Mucosa of descending colon (tissue), 3 donors: ENCODE data around the gene OR4Q2. TPM values are rescaled to one million over a fixed set of nuclear protein-coding genes. Genes with fewer than 3 reads are reported as not detected.

Experiments
- ATAC-seq: fragments of 200-7000 bp; cut with Tn5 transposase; one replicate; pipeline ENCODE4 v1.9.1; 2020; ENCODE audit warnings: mild to moderate bottlenecking, moderate library complexity
- DNase-seq, 3 donors: peaks; one replicate each; pipeline ENCODE4 v3.0.0-alpha.2; 2020
- H3K36me3 ChIP-seq: fragments of 200-600 bp; one replicate; pipeline ENCODE4 v1.8.0; 2021; ENCODE audit warnings: low read depth, mild to moderate bottlenecking
- H3K4me1 ChIP-seq: fragments of 200-600 bp; one replicate; pipeline ENCODE4 v1.8.0; 2021; ENCODE audit warnings: low read depth, mild to moderate bottlenecking
- H3K4me3 ChIP-seq: fragments of 200-600 bp; one replicate; pipeline ENCODE4 v1.8.0; 2021; ENCODE audit warnings: mild to moderate bottlenecking
- H3K9me3 ChIP-seq: fragments of 200-600 bp; one replicate; pipeline ENCODE4 v1.8.0; 2021; ENCODE audit warnings: mild to moderate bottlenecking
- CTCF ChIP-seq: fragments of 200-600 bp; IDR thresholded peaks from one replicate; pipeline ENCODE4 v1.8.0; 2022; ENCODE audit warnings: antibody characterized with exemption, mild to moderate bottlenecking
- intact Hi-C, 2 donors: fragments of 100-400 bp; cut with DNase I in 1 of 2; cut with micrococcal nuclease in 1 of 2; formaldehyde crosslinking; loops; one replicate each; pipeline versions ENCODE4 v1.11.0 to v1.11.1; 2022; cut with DNase I, micrococcal nuclease
- total RNA-seq, 3 donors: library from RNA; stranded (reverse); fragmentation: NEBNext Ultra II Directional in 2 of 3; extraction: Animal tissue kit (Norgen Biotek cat#: 25700) in 2 of 3; gene quantifications; one replicate each; pipeline versions ENCODE4 v1.2.1 to v1.2.4, GENCODE V29; 2021 to 2023
- donor health status: DM: no; HTN: no; CAD: no; lungs with moderate emphysema.
- donor health status: DM: no; HTN: no; CAD: no.
- donor health status: DM: no; HTN: yes; CAD: no.

The OR4Q2 gene
- total RNA-seq, 3 donors from 2014 or later: not detected

DNA sequence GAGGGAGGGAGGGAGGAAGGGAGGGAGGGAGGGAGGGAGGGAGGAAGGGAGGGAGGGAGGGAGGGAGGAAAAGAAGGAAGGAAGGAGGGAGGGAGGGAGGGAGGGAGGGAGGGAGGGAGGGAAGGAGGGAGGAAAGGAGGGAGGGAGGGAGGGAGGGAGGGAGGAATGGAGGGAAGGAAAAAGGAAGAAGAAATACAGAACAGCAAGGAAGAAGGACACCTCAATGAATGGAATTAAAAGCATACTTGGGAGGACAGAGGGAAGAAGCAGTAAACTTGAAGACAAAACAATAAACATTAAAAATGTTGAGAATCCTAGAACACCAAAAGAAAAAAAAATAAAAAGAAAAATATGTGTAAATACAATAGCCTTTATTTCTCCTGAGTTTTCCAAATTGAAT lies 6.2 kb downstream of the OR4Q2 start:
- DNase-seq (no peak), ATAC-seq (no peak)
- TF ChIP-seq CTCF: no peak
- H3K9me3 ChIP-seq: peaks cover 27% of the 10 kb centered on the region
- intact Hi-C loops: no loop called here
- H3K36me3 ChIP-seq: no peaks in the 10 kb centered on the region
- no peak overlapping the region for H3K4me3 ChIP-seq
- H3K4me1 ChIP-seq: no peaks in the 10 kb centered on the region

DNA sequence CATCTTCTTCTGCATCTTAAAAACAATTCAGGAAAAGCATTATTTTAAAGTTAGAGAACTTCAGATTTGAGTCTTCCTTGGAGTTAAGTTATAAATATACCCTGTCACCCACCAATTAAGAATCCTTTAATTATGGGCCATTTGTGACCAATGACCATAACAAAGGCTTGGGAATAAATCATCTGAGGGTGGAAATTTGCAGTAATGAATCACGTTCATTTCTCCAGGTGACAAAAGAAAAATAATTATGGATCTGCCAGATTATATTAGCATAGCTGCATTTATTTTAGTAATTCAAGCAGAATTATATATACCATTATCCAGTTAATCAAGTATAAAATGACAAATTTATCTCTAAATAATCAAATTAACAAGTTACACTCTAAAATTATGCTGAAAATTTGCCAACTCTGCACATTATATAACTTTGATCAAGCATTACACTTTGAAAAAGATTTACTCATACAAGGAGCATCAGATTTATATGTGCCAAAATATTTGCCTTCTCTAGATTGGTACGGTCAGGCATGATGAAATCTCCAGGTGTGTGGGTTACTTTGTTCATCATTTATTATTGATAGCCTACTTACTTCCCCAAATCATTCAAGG lies 17.4 kb downstream of the OR4Q2 start, which contains the start of gene OR4K14:
OR4K14 (minus strand) TSS at position 51 of the 609 bp plus-strand sequence. CDS start 4,114 bp downstream, outside the sequence.
- intact Hi-C loops: no loop called here

DNA sequence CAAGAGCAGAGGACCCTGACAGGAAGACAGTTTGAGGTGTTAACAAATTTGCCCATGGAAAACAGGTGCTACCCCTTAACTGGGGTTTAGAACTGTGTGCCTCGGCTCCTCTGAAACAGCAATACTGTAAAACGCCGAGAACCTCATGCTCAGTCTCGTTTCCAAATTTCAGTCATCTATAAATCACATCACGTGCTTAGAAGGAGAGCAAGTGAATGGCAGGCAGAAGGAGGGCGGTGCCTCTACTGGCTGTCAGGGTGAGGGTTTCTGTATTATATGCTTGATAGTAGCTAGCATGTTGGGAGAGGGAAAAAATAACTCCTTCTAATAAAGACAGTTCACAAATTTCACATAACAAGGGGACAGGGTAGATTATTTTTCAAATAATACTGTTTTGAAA lies 29.1 kb downstream of the OR4Q2 start:
- no peak for TF ChIP-seq CTCF
- no peaks in the 10 kb centered on the region for H3K36me3 ChIP-seq
- DNase-seq (no peak), ATAC-seq (no peak)
- no peaks in the 10 kb centered on the region for H3K4me1 ChIP-seq
- H3K9me3 ChIP-seq: peaks cover 34% of the 10 kb centered on the region
- intact Hi-C loops: no loop called here
- H3K4me3 ChIP-seq: no peak overlapping the region

More for the DNA sequence above, 17.4 kb downstream of the OR4Q2 start, which contains the start of gene OR4K14:
- DNase-seq (no peak), ATAC-seq (no peak)
- H3K36me3 ChIP-seq: no peaks in the 10 kb centered on the region
- no peak for TF ChIP-seq CTCF
- no peaks in the 10 kb centered on the region for H3K4me1 ChIP-seq
- no peak within 1 kb of the TSS for H3K4me3 ChIP-seq
- H3K9me3 ChIP-seq: peaks cover 39% of the 10 kb centered on the region

DNA sequence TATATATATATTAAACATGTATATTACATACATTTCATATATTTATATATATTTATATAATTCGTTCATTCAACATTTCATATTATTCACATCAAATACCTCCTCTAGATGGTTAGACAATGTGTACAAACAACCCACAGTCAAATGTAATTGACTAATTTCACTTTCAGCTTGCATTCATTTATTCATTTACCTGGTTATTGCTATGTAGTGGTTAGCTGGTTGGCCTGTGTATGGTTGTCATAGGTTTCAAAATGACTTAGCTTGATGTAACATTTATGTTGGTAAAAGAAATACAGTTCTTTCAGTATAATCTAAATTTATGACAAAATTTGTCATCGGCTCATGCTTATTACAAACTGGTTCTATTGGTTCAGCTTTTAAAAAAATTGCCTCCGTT lies 33.5 kb downstream of the OR4Q2 start:
- DNase-seq (no peak), ATAC-seq (no peak)
- Histone ChIP-seq H3K4me3 (no peak overlapping the region), H3K4me1 (no peaks in the 10 kb centered on the region), H3K36me3 (no peaks in the 10 kb centered on the region), H3K9me3 (peaks cover 11% of the 10 kb centered on the region)
- TF ChIP-seq CTCF: no peak
- intact Hi-C loops: no loop called here

DNA sequence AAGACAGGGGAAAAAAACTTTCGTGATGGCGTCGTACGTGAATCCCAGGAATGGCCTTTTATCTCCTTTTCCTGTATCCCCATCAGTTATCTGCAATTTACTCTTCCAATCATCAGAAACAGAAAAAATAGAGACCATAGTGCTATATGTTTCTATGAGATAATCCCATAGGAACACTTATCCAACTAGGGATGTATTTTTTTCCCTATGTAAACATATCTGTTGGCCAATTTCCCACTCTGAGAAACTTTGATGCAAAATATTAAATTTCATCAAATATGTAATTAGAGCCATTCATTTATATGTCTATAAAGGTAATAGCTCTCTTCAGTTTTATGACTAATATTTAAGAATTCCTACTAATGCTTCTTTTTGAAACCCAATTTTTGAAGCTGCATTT lies 34.0 kb downstream of the OR4Q2 start, which contains the start of gene OR4K13:
OR4K13 (minus strand) TSS at position 101 of the 400 bp plus-strand sequence. CDS start 1,280 bp downstream, outside the sequence.
- no peak for TF ChIP-seq CTCF
- no peak for DNase-seq
- intact Hi-C loops: no loop called here
- ATAC-seq: no peak
- Histone ChIP-seq H3K36me3 (no peaks in the 10 kb centered on the region), H3K4me1 (no peaks in the 10 kb centered on the region), H3K4me3 (no peak within 1 kb of the TSS), H3K9me3 (peaks cover 10% of the 10 kb centered on the region)
